Islet of Langerhans (tissue), 1 donor: ENCODE data around the gene MST1.
"Not testable (repeated sequence)": the region's sequence is repeated elsewhere in the genome, so short reads cannot be mapped to it uniquely, and the experiment has no call there.

Experiments
- FAIRE-seq: peaks from one replicate; lab custom pipeline; 2011; peaks lifted over from hg19 to GRCh38; lab: Jason Lieb, UNC

MST1 gene

GRCh38 chr3:49700453-49701128, 11.3 kb upstream of the MST1 start:
- FAIRE-seq: no peak

- FAIRE-seq: no peak
Observed at GRCh38 chr3:49700014-49700413, 10.7 kb upstream of the MST1 start.

- no peak for FAIRE-seq
Observed at GRCh38 chr3:49699281-49699979, 10.2 kb upstream of the MST1 start.

- FAIRE-seq: not testable (repeated sequence)
Observed at GRCh38 chr3:49695350-49696015, 6.2 kb upstream of the MST1 start.

- FAIRE-seq: not testable (repeated sequence)
Observed at GRCh38 chr3:49694409-49695070, 5.3 kb upstream of the MST1 start.

- FAIRE-seq: not testable (repeated sequence)
Observed at GRCh38 chr3:49691481-49691880, 2.2 kb upstream of the MST1 start.

- FAIRE-seq: not testable (repeated sequence)
Observed at GRCh38 chr3:49690856-49691255, 1.6 kb upstream of the MST1 start.

GRCh38 chr3:49689908-49690624, 792 bp upstream of the MST1 start:
- not testable (repeated sequence) for FAIRE-seq

- not testable (repeated sequence) for FAIRE-seq
Observed at GRCh38 chr3:49688338-49689045, 782 bp downstream of the MST1 start.

GRCh38 chr3:49687424-49687795, 1.9 kb downstream of the MST1 start:
- not testable (repeated sequence) for FAIRE-seq

- FAIRE-seq: not testable (repeated sequence)
Observed at GRCh38 chr3:49686769-49687423, 2.4 kb downstream of the MST1 start.

GRCh38 chr3:49686346-49686745, 2.9 kb downstream of the MST1 start:
- FAIRE-seq: not testable (repeated sequence)

- not testable (repeated sequence) for FAIRE-seq
Observed at GRCh38 chr3:49685846-49686245, 3.4 kb downstream of the MST1 start.

- FAIRE-seq: not testable (repeated sequence)
Observed at GRCh38 chr3:49685103-49685502, 4.2 kb downstream of the MST1 start.

GRCh38 chr3:49684453-49684852, 4.8 kb downstream of the MST1 start:
- not testable (repeated sequence) for FAIRE-seq

- FAIRE-seq: no peak
Observed at GRCh38 chr3:49683162-49683561, 6.1 kb downstream of the MST1 start.

GRCh38 chr3:49681543-49681942, 7.7 kb downstream of the MST1 start:
- FAIRE-seq: no peak

- no peak for FAIRE-seq
Observed at GRCh38 chr3:49681232-49681522, 8.1 kb downstream of the MST1 start.

GRCh38 chr3:49680493-49681231, 8.6 kb downstream of the MST1 start:
- FAIRE-seq: no peak

- FAIRE-seq: no peak
Observed at GRCh38 chr3:49675912-49676311, 13.4 kb downstream of the MST1 start.
